ENCODE measurements around the gene MAP1LC3C.
A peak's percentile ranks its signal among the peaks of the same experiment; 100 is the strongest.
"Not testable (repeated sequence)": the region's sequence is repeated elsewhere in the genome, so short reads cannot be mapped to it uniquely, and the experiment has no call there.

The MAP1LC3C gene

GRCh38 chr1:241990040-241990439, 8.9 kb downstream of the MAP1LC3C start:
- DNase-seq: no peak

- not testable (repeated sequence) for DNase-seq
These were observed 10.4 kb downstream of the MAP1LC3C start for GRCh38 chr1:241988389-241988930.

- peak; percentile 8 for DNase-seq
These were observed 13.1 kb downstream of the MAP1LC3C start for GRCh38 chr1:241985787-241986186.

GRCh38 chr1:241979926-241980325, 19.0 kb downstream of the MAP1LC3C start:
- no peak for DNase-seq

GRCh38 chr1:241979071-241979470, 19.8 kb downstream of the MAP1LC3C start:
- DNase-seq: no peak

- DNase-seq: no peak
These were observed 22.7 kb downstream of the MAP1LC3C start for GRCh38 chr1:241976229-241976628.

GRCh38 chr1:241972703-241973369, 26.1 kb downstream of the MAP1LC3C start:
- DNase-seq: no peak

GRCh38 chr1:241968611-241969010, 30.3 kb downstream of the MAP1LC3C start:
- DNase-seq: no peak

GRCh38 chr1:241964550-241965282, 34.2 kb downstream of the MAP1LC3C start:
- no peak for DNase-seq

GRCh38 chr1:241963722-241964121, 35.2 kb downstream of the MAP1LC3C start:
- DNase-seq: no peak

GRCh38 chr1:241962153-241962552, 36.7 kb downstream of the MAP1LC3C start:
- no peak for DNase-seq

GRCh38 chr1:241957692-241958494, 41.0 kb downstream of the MAP1LC3C start, which contains the start of gene BECN2:
BECN2 (plus strand) TSS chr1:241957767; CDS start chr1:241957767, 0 bp downstream.
- DNase-seq: no peak

- DNase-seq: no peak
These were observed 48.5 kb downstream of the MAP1LC3C start for GRCh38 chr1:241950390-241950789.

- DNase-seq: no peak
These were observed 51.5 kb downstream of the MAP1LC3C start for GRCh38 chr1:241947354-241947753.
